Activated CD4-positive, alpha-beta memory T cell treated with anti-CD3 and anti-CD28 coated beads for 36 hours (primary cell): ENCODE data around the gene BEND5. TPM values are rescaled to one million over a fixed set of nuclear protein-coding genes. Genes with fewer than 3 reads are reported as not detected.

ENCODE experiments used
- CTCF ChIA-PET: fragments of 350-600 bp; sonication (Branson Sonifier 250); formaldehyde crosslinking; loops from one replicate; lab custom pipeline; 2021; ENCODE audit warnings: antibody characterized with exemption, inconsistent platforms; lab: Charles Lee
- POLR2A ChIA-PET: fragments of 350-600 bp; sonication (Branson Sonifier 250); formaldehyde crosslinking; loops from one replicate; lab custom pipeline; 2021; ENCODE audit warnings: antibody characterized with exemption; lab: Charles Lee
- DNase-seq: peaks from one replicate; pipeline ENCODE4 v3.0.0-alpha.2; 2020
- H3K27ac Mint-ChIP-seq: one replicate; pipeline ENCODE4 v1.8.0; 2021; ENCODE audit warnings: mixed read lengths
- H3K27me3 Mint-ChIP-seq: one replicate; pipeline ENCODE4 v1.8.0; 2021; ENCODE audit warnings: mixed read lengths
- H3K36me3 Mint-ChIP-seq: one replicate; pipeline ENCODE4 v1.8.0; 2021; ENCODE audit warnings: mixed read lengths
- H3K4me1 Mint-ChIP-seq: one replicate; pipeline ENCODE4 v1.8.0; 2021; ENCODE audit warnings: low read depth, mixed read lengths
- H3K4me3 Mint-ChIP-seq: one replicate; pipeline ENCODE4 v1.8.0; 2021; ENCODE audit warnings: mild to moderate bottlenecking, mixed read lengths
- H3K9me3 Mint-ChIP-seq: one replicate; pipeline ENCODE4 v1.8.0; 2021; ENCODE audit warnings: mixed read lengths
- intact Hi-C: fragments of 100-400 bp; cut with micrococcal nuclease; formaldehyde crosslinking; loops from one replicate; pipeline ENCODE4 v1.15.1; 2023
- total RNA-seq, 2 experiments: library from RNA; stranded (reverse); gene quantifications; one replicate each; pipeline ENCODE4 v1.2.3, GENCODE V29; 2021

BEND5 gene
- total RNA-seq, 2 experiments from 2014 or later: 1.0 to 2.5 TPM

GRCh38 chr1:48686159-48686558 lies 90.5 kb downstream of the BEND5 start:
- Mint-ChIP-seq H3K4me1 (no peaks in the 10 kb centered on the region), H3K36me3 (no peaks in the 10 kb centered on the region), H3K27ac (no peak overlapping the region), H3K9me3 (no peaks in the 10 kb centered on the region), H3K4me3 (no peak overlapping the region), H3K27me3 (peaks cover 2% of the 10 kb centered on the region)
- CTCF ChIA-PET: no interaction called here
- intact Hi-C loops: no loop called here
- POLR2A ChIA-PET: no interaction called here
- DNase-seq: no peak

- CTCF ChIA-PET: no interaction called here
Measured at GRCh38 chr1:48684381-48684780, 92.3 kb downstream of the BEND5 start.

GRCh38 chr1:48683839-48684238 lies 92.9 kb downstream of the BEND5 start:
- Mint-ChIP-seq H3K27me3 (peaks cover 2% of the 10 kb centered on the region), H3K9me3 (no peaks in the 10 kb centered on the region), H3K27ac (no peak overlapping the region), H3K4me3 (no peak overlapping the region), H3K36me3 (no peaks in the 10 kb centered on the region), H3K4me1 (no peaks in the 10 kb centered on the region)
- ChIA-PET CTCF (interaction anchor here (1.0 kb wide), 1 partner anchor 13 kb away, joined by 4 read pairs; no protein-coding TSS in a partner anchor), POLR2A (no interaction called here)
- DNase-seq: no peak
- intact Hi-C loops: no loop called here

More at GRCh38 chr1:48684381-48684780, 92.3 kb downstream of the BEND5 start:
- no peaks in the 10 kb centered on the region for H3K9me3 Mint-ChIP-seq
- no peak overlapping the region for H3K27ac Mint-ChIP-seq
- no peak for DNase-seq
- H3K4me1 Mint-ChIP-seq: no peaks in the 10 kb centered on the region
- H3K4me3 Mint-ChIP-seq: no peak overlapping the region
- H3K36me3 Mint-ChIP-seq: no peaks in the 10 kb centered on the region
- POLR2A ChIA-PET: no interaction called here
- intact Hi-C loops: no loop called here
- peaks cover 2% of the 10 kb centered on the region for H3K27me3 Mint-ChIP-seq

- Mint-ChIP-seq H3K9me3 (no peaks in the 10 kb centered on the region), H3K4me1 (no peaks in the 10 kb centered on the region), H3K27ac (no peak overlapping the region), H3K36me3 (no peaks in the 10 kb centered on the region), H3K27me3 (peaks cover 4% of the 10 kb centered on the region), H3K4me3 (no peak overlapping the region)
- CTCF ChIA-PET: no interaction called here
- intact Hi-C loops: no loop called here
- POLR2A ChIA-PET: no interaction called here
- no peak for DNase-seq
Measured at GRCh38 chr1:48681476-48682305, 95.0 kb downstream of the BEND5 start.

- H3K27me3 Mint-ChIP-seq: peaks cover 3% of the 10 kb centered on the region
- ChIA-PET POLR2A (no interaction called here), CTCF (no interaction called here)
- intact Hi-C loops: no loop called here
- no peak overlapping the region for H3K4me3 Mint-ChIP-seq
- H3K4me1 Mint-ChIP-seq: no peaks in the 10 kb centered on the region
- no peak for DNase-seq
- H3K9me3 Mint-ChIP-seq: no peaks in the 10 kb centered on the region
- no peak overlapping the region for H3K27ac Mint-ChIP-seq
- no peaks in the 10 kb centered on the region for H3K36me3 Mint-ChIP-seq
Measured at GRCh38 chr1:48680411-48681035, 96.2 kb downstream of the BEND5 start.

- peaks cover 8% of the 10 kb centered on the region for H3K27me3 Mint-ChIP-seq
- DNase-seq: no peak
- POLR2A ChIA-PET: no interaction called here
- H3K36me3 Mint-ChIP-seq: no peaks in the 10 kb centered on the region
- H3K4me3 Mint-ChIP-seq: no peak overlapping the region
- H3K4me1 Mint-ChIP-seq: no peaks in the 10 kb centered on the region
- intact Hi-C loops: loop anchor here (5.0 kb wide), 2 partner anchors 1652 to 1667 kb away; no protein-coding TSS in a partner anchor
- H3K27ac Mint-ChIP-seq: no peak overlapping the region
- CTCF ChIA-PET: no interaction called here
- no peaks in the 10 kb centered on the region for H3K9me3 Mint-ChIP-seq
Measured at GRCh38 chr1:48679859-48680258, 96.8 kb downstream of the BEND5 start.

GRCh38 chr1:48678710-48679505 lies 97.8 kb downstream of the BEND5 start:
- no peak for DNase-seq
- CTCF ChIA-PET: interaction anchor here (0.6 kb wide), 1 partner anchor 675 kb away, joined by 3 read pairs; no protein-coding TSS in a partner anchor
- Mint-ChIP-seq H3K9me3 (no peaks in the 10 kb centered on the region), H3K4me1 (no peaks in the 10 kb centered on the region), H3K27me3 (peaks cover 8% of the 10 kb centered on the region), H3K36me3 (no peaks in the 10 kb centered on the region), H3K4me3 (no peak overlapping the region), H3K27ac (no peak overlapping the region)
- POLR2A ChIA-PET: no interaction called here
- intact Hi-C loops: loop anchor here (5.0 kb wide), 2 partner anchors 1653 to 1668 kb away; no protein-coding TSS in a partner anchor
